Fibroblast of lung (primary cell): Measurements from ENCODE around the gene D2HGDH.

Experiments
- EZH2 ChIP-seq: IDR thresholded peaks from 2 replicates; pipeline ENCODE4 v1.5.1; 2012; ENCODE audit warnings: low read length, control low read depth, mild to moderate bottlenecking; ENCODE audit errors: missing control alignments
- TF ChIP-seq, protein P1 (sequence below), 2 donors: IDR thresholded peaks in 1 of 2; conservative IDR thresholded peaks in 1 of 2; 1 replicate in 1 of 2; 2 replicates in 1 of 2; pipeline ENCODE4 v1.5.1; 2011 to 2012; ENCODE audit warnings: low read length in 2 of 2, control low read depth in 1 of 2, inconsistent platforms in 1 of 2, low read depth in 1 of 2, mild to moderate bottlenecking in 1 of 2

DNA sequence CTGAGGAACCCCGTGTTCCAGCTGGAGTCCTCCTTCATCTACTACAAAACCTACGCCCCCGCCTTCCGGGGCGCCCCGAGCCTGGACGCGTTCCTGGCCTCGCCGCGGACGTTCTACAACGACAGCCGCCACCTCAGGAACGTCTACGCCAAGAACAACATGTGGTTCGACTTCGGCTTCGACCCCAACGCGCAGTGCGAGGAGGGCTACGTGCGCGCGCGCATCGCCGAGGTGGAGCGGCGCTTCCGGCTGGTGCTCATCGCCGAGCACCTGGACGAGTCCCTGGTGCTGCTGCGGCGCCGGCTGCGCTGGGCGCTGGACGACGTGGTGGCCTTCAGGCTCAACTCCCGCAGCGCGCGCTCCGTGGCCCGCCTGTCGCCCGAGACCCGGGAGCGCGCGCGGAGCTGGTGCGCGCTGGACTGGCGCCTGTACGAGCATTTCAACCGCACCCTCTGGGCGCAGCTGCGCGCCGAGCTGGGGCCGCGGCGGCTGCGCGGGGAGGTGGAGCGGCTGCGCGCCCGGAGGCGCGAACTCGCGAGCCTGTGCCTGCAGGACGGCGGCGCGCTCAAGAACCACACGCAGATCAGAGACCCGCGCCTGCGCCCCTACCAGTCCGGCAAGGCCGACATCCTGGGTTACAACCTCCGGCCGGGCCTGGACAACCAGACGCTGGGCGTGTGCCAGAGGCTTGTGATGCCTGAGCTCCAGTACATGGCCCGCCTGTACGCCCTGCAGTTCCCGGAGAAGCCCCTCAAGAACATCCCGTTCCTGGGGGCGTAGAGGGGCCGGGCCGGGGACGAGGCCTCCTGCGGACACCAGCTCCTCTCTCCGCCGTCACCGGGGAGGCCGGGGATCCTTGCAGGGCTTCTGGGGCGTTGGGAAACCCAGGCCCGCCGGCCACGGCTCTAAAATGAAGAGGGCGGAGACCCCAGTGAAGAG lies 69.2 kb downstream of the D2HGDH start:
- TF ChIP-seq, protein P1, sequence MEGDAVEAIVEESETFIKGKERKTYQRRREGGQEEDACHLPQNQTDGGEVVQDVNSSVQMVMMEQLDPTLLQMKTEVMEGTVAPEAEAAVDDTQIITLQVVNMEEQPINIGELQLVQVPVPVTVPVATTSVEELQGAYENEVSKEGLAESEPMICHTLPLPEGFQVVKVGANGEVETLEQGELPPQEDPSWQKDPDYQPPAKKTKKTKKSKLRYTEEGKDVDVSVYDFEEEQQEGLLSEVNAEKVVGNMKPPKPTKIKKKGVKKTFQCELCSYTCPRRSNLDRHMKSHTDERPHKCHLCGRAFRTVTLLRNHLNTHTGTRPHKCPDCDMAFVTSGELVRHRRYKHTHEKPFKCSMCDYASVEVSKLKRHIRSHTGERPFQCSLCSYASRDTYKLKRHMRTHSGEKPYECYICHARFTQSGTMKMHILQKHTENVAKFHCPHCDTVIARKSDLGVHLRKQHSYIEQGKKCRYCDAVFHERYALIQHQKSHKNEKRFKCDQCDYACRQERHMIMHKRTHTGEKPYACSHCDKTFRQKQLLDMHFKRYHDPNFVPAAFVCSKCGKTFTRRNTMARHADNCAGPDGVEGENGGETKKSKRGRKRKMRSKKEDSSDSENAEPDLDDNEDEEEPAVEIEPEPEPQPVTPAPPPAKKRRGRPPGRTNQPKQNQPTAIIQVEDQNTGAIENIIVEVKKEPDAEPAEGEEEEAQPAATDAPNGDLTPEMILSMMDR (conservative IDR thresholded peaks at IDR 0.05 in 1 of 2, IDR thresholded peaks at IDR 0.05 in 1 of 2; ENCODE audit: low read depth in 1 of 2, low read length in 2 of 2): no peak
- TF ChIP-seq EZH2: no peak
